Mesendoderm (in vitro differentiated cells): ENCODE results near the gene BMX.
A peak's percentile ranks its signal among the peaks of the same experiment; 100 is the strongest.

ENCODE experiments used
- DNase-seq: peaks from one replicate; pipeline ENCODE4 v3.0.0; 2013
- H2AK5ac ChIP-seq: 2 replicates; pipeline ENCODE4 v1.6.1; 2013; ENCODE audit warnings: low read length, inconsistent platforms
- H2BK120ac ChIP-seq: 2 replicates; pipeline ENCODE4 v1.6.1; 2013; ENCODE audit warnings: low read depth, mild to moderate bottlenecking, low read length, moderate library complexity, mixed read lengths
- H2BK15ac ChIP-seq: replicated peaks from 2 replicates; pipeline ENCODE4 v1.6.1; 2013; ENCODE audit warnings: low read depth, mild to moderate bottlenecking, moderate library complexity
- H2BK5ac ChIP-seq: 2 replicates; pipeline ENCODE4 v1.6.1; 2013; ENCODE audit warnings: low read length, inconsistent platforms
- H3K18ac ChIP-seq: 2 replicates; pipeline ENCODE4 v1.6.1; 2013; ENCODE audit warnings: mild to moderate bottlenecking, low read length, mixed read lengths
- H3K23ac ChIP-seq: one replicate; pipeline ENCODE4 v1.6.1; 2013; ENCODE audit warnings: low read length
- H3K27ac ChIP-seq: 2 replicates; pipeline ENCODE4 v1.5.1; 2013; ENCODE audit warnings: low read depth, mild to moderate bottlenecking, inconsistent platforms, low read length, moderate library complexity
- H3K27me3 ChIP-seq: 2 replicates; pipeline ENCODE4 v1.6.1; 2013; ENCODE audit warnings: low read length, control low read depth, mild to moderate bottlenecking, inconsistent platforms; ENCODE audit not compliant: insufficient read depth, poor library complexity
- H3K36me3 ChIP-seq: 2 replicates; pipeline ENCODE4 v1.6.1; 2013; ENCODE audit warnings: low read length, inconsistent platforms; ENCODE audit not compliant: control insufficient read depth, insufficient read depth
- H3K4ac ChIP-seq: one replicate; pipeline ENCODE4 v1.6.1; 2013; ENCODE audit warnings: low read depth, mild to moderate bottlenecking, low read length, moderate library complexity
- H3K4me1 ChIP-seq: 2 replicates; pipeline ENCODE4 v1.6.1; 2013; ENCODE audit warnings: low read depth, low read length, inconsistent platforms; ENCODE audit not compliant: control insufficient read depth
- H3K4me2 ChIP-seq: 2 replicates; pipeline ENCODE4 v1.6.1; 2013; ENCODE audit warnings: low read length
- H3K4me3 ChIP-seq: 2 replicates; pipeline ENCODE4 v1.5.1; 2013; ENCODE audit warnings: mild to moderate bottlenecking, low read length
- H3K56ac ChIP-seq: one replicate; pipeline ENCODE4 v1.6.1; 2013; ENCODE audit warnings: low read length
- H3K79me1 ChIP-seq: 2 replicates; pipeline ENCODE4 v1.6.1; 2013; ENCODE audit warnings: low read length, inconsistent platforms
- H3K79me2 ChIP-seq: 2 replicates; pipeline ENCODE4 v1.6.1; 2013; ENCODE audit warnings: mild to moderate bottlenecking, low read length; ENCODE audit not compliant: control insufficient read depth, insufficient read depth
- H3K9ac ChIP-seq: 2 replicates; pipeline ENCODE4 v1.6.1; 2013; ENCODE audit warnings: low read length, inconsistent platforms
- H4K5ac ChIP-seq: one replicate; pipeline ENCODE4 v1.6.1; 2013; ENCODE audit warnings: low read length
- H4K8ac ChIP-seq: one replicate; pipeline ENCODE4 v1.6.1; 2013; ENCODE audit warnings: low read depth, mild to moderate bottlenecking, control low read depth, low read length, moderate library complexity
- WGBS: extraction: QIAGEN DNeasy Blood & Tissue Kit; methylation state at CpG from one replicate; pipeline ENCODE4 v1.1.7; 2013; ENCODE audit warnings: low lambda C conversion rate, missing lambda C conversion rate; ENCODE audit not compliant: insufficient coverage; ENCODE audit errors: extremely low coverage; 5-methylcytosine and 5-hydroxymethylcytosine counted together

BMX gene

DNA sequence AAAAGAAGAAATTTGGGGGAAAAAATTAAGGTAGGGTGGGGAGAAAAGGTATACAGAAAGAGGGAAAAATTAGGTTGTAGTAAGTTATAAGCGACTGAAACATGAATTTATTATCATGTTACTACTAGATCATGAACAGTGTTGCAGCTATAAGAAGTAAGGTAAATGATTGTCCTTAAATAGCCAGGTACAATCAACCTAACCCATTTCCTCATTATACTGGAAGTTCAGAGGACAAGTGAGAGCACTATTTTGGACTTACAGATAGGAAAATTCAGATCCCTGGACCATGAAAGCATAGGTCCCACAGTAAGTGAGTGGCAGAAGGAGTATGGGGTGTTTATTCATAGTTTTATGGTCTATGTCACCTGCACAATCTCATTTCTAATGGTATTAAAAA, 31.0 kb upstream of the BMX start:
- no peak overlapping the region for H2BK120ac ChIP-seq
- H3K56ac ChIP-seq: no peak overlapping the region
- no peak overlapping the region for H4K5ac ChIP-seq
- H3K36me3 ChIP-seq: no peaks in the 10 kb centered on the region
- WGBS: 100% methylated on average over 1 of the region's 1 CpG
- H4K8ac ChIP-seq: no peak overlapping the region
- H3K4ac ChIP-seq: no peak overlapping the region
- no peaks in the 10 kb centered on the region for H3K27me3 ChIP-seq
- H3K27ac ChIP-seq: no peak overlapping the region
- no peaks in the 10 kb centered on the region for H3K79me2 ChIP-seq
- no peak overlapping the region for H3K9ac ChIP-seq
- H3K4me2 ChIP-seq: no peak overlapping the region
- H3K4me1 ChIP-seq: no peaks in the 10 kb centered on the region
- H3K4me3 ChIP-seq: no peak overlapping the region
- no peak overlapping the region for H2BK5ac ChIP-seq
- H3K23ac ChIP-seq: no peak overlapping the region
- H2AK5ac ChIP-seq: no peak overlapping the region
- no peaks in the 10 kb centered on the region for H3K79me1 ChIP-seq
- H3K18ac ChIP-seq: no peak overlapping the region
- no peak overlapping the region for H2BK15ac ChIP-seq
- DNase-seq: no peak

DNA sequence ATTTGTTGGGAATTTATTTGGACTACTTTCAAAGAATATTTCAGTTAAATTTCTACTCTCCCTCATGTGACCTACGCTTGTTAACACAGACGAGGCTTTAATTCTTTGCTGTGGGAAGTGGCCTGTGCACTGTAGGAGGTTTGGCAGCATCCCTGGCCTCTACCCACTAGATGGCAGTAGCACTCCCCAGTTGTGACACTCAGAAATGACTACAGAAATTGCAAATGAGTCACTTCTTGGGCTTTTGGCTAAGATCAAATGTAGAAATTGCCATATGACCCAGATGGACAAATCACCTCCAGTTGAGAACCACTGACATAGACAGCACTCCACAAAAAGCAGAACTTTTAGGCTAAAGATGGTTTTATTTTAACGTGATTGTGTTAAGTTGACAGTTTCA, 29.6 kb upstream of the BMX start:
- no peak overlapping the region for H4K5ac ChIP-seq
- no peaks in the 10 kb centered on the region for H3K79me2 ChIP-seq
- H2AK5ac ChIP-seq: no peak overlapping the region
- no peak overlapping the region for H3K4ac ChIP-seq
- H3K4me2 ChIP-seq: no peak overlapping the region
- H3K27me3 ChIP-seq: no peaks in the 10 kb centered on the region
- no peak overlapping the region for H3K56ac ChIP-seq
- H4K8ac ChIP-seq: no peak overlapping the region
- no peak overlapping the region for H3K27ac ChIP-seq
- H3K4me3 ChIP-seq: no peak overlapping the region
- no peak overlapping the region for H3K23ac ChIP-seq
- H3K9ac ChIP-seq: no peak overlapping the region
- no peak overlapping the region for H2BK120ac ChIP-seq
- no peak overlapping the region for H3K18ac ChIP-seq
- no peaks in the 10 kb centered on the region for H3K4me1 ChIP-seq
- H2BK5ac ChIP-seq: no peak overlapping the region
- DNase-seq: peak; percentile 66
- no CpG with 5 or more reads among the region's 3 CpGs for WGBS
- no peaks in the 10 kb centered on the region for H3K36me3 ChIP-seq
- no peak overlapping the region for H2BK15ac ChIP-seq
- no peaks in the 10 kb centered on the region for H3K79me1 ChIP-seq

- no peak overlapping the region for H3K4ac ChIP-seq
- H3K4me2 ChIP-seq: no peak overlapping the region
- no peaks in the 10 kb centered on the region for H3K79me1 ChIP-seq
- no peak overlapping the region for H2BK15ac ChIP-seq
- no peak overlapping the region for H3K56ac ChIP-seq
- no peaks in the 10 kb centered on the region for H3K27me3 ChIP-seq
- H3K36me3 ChIP-seq: no peaks in the 10 kb centered on the region
- H2BK5ac ChIP-seq: no peak overlapping the region
- no peak overlapping the region for H2AK5ac ChIP-seq
- no peak overlapping the region for H4K5ac ChIP-seq
- no peak overlapping the region for H3K4me3 ChIP-seq
- no peak overlapping the region for H3K27ac ChIP-seq
- DNase-seq: no peak
- H2BK120ac ChIP-seq: no peak overlapping the region
- H3K4me1 ChIP-seq: no peaks in the 10 kb centered on the region
- no peak overlapping the region for H3K18ac ChIP-seq
- H4K8ac ChIP-seq: no peak overlapping the region
- no peaks in the 10 kb centered on the region for H3K79me2 ChIP-seq
- no peak overlapping the region for H3K23ac ChIP-seq
- no peak overlapping the region for H3K9ac ChIP-seq
Measured at GRCh38 chrX:15472531-15472930, 28.1 kb upstream of the BMX start.

DNA sequence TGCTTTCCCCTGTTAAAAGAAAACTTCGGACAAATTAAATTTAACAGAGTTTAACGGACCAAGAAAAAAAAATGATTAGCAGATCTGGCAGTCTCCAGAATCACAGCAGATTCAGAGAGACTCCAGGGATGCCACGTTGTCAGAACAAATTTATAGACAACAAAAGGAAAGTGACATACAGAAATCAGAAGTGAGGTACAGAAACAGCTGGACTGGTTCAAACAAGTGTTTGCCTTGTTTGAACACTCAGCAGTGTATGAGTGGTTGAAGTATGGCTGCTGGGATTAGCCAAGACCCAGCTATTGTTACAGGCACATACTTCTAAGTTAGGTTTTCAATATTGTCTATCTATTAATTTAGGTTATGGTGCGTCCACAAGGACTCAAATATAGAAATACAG, 26.6 kb upstream of the BMX start:
- Histone ChIP-seq H3K4ac (no peak overlapping the region), H2BK5ac (no peak overlapping the region), H4K8ac (no peak overlapping the region), H3K4me1 (no peaks in the 10 kb centered on the region), H3K4me2 (no peak overlapping the region), H3K27ac (no peak overlapping the region), H4K5ac (no peak overlapping the region), H3K79me2 (no peaks in the 10 kb centered on the region), H3K27me3 (no peaks in the 10 kb centered on the region), H3K79me1 (no peaks in the 10 kb centered on the region), H2AK5ac (no peak overlapping the region), H3K18ac (no peak overlapping the region), H3K4me3 (no peak overlapping the region), H3K23ac (no peak overlapping the region), H3K56ac (no peak overlapping the region), H2BK15ac (no peak overlapping the region), H2BK120ac (no peak overlapping the region), H3K36me3 (no peaks in the 10 kb centered on the region), H3K9ac (no peak overlapping the region)
- no peak for DNase-seq
- WGBS: no CpG with 5 or more reads among the region's 4 CpGs

- H2AK5ac ChIP-seq: no peak overlapping the region
- no peaks in the 10 kb centered on the region for H3K27me3 ChIP-seq
- no peak overlapping the region for H3K18ac ChIP-seq
- no peaks in the 10 kb centered on the region for H3K36me3 ChIP-seq
- no peak for DNase-seq
- no peak overlapping the region for H3K27ac ChIP-seq
- H3K4ac ChIP-seq: no peak overlapping the region
- H3K79me1 ChIP-seq: no peaks in the 10 kb centered on the region
- no peak overlapping the region for H3K56ac ChIP-seq
- H3K4me2 ChIP-seq: no peak overlapping the region
- H3K23ac ChIP-seq: no peak overlapping the region
- no peak overlapping the region for H2BK5ac ChIP-seq
- no peak overlapping the region for H4K8ac ChIP-seq
- no CpG with 5 or more reads among the region's 5 CpGs for WGBS
- H2BK120ac ChIP-seq: no peak overlapping the region
- H3K9ac ChIP-seq: no peak overlapping the region
- no peak overlapping the region for H2BK15ac ChIP-seq
- H3K4me1 ChIP-seq: no peaks in the 10 kb centered on the region
- H4K5ac ChIP-seq: no peak overlapping the region
- no peaks in the 10 kb centered on the region for H3K79me2 ChIP-seq
- no peak overlapping the region for H3K4me3 ChIP-seq
Measured at GRCh38 chrX:15475021-15475420, 25.6 kb upstream of the BMX start.

- Histone ChIP-seq H2BK15ac (no peak overlapping the region), H3K18ac (no peak overlapping the region), H3K27ac (no peak overlapping the region), H3K27me3 (no peaks in the 10 kb centered on the region), H3K79me2 (no peaks in the 10 kb centered on the region), H3K9ac (no peak overlapping the region), H2AK5ac (no peak overlapping the region), H3K23ac (no peak overlapping the region), H4K8ac (no peak overlapping the region), H3K4me3 (no peak overlapping the region), H2BK5ac (no peak overlapping the region), H3K56ac (no peak overlapping the region), H4K5ac (no peak overlapping the region), H3K36me3 (no peaks in the 10 kb centered on the region), H3K4me1 (no peaks in the 10 kb centered on the region), H3K4me2 (no peak overlapping the region), H3K4ac (no peak overlapping the region), H2BK120ac (no peak overlapping the region), H3K79me1 (no peaks in the 10 kb centered on the region)
- DNase-seq: no peak
- WGBS: no CpG with 5 or more reads among the region's 4 CpGs
Measured at GRCh38 chrX:15475486-15475885, 25.1 kb upstream of the BMX start.
